Neural cell (in vitro differentiated cells): ENCODE data around the gene SERINC2. TPM values are rescaled to one million over a fixed set of nuclear protein-coding genes. Genes with fewer than 3 reads are reported as not detected.

Experiments
- H2AFZ ChIP-seq: fragments of 200-600, 300-800 bp; sonication (generic), shearing (Covaris generic); 2 replicates; pipeline ENCODE4 v1.6.0; 2014; ENCODE audit warnings: low read depth, mild to moderate bottlenecking, antibody characterized with exemption, low read length, moderate library complexity
- H3F3A ChIP-seq: fragments of 200-600 bp; shearing (Covaris generic); 2 replicates; pipeline ENCODE4 v1.6.1; 2016; ENCODE audit warnings: mild to moderate bottlenecking, moderate library complexity, mixed read lengths, antibody characterized with exemption, low read length; ENCODE audit not compliant: insufficient read depth, poor library complexity, severe bottlenecking
- H3K27ac ChIP-seq: fragments of 200-600, 300-800 bp; sonication (generic), shearing (Covaris generic); 2 replicates; pipeline ENCODE4 v1.5.1; 2014; ENCODE audit warnings: mild to moderate bottlenecking, low read length, moderate library complexity
- H3K27me3 ChIP-seq: fragments of 300-800, 200-600 bp; sonication (generic), shearing (Covaris generic); 2 replicates; pipeline ENCODE4 v1.6.0; 2014; ENCODE audit warnings: mild to moderate bottlenecking, low read depth, low read length, moderate library complexity; ENCODE audit not compliant: insufficient read depth
- H3K36me3 ChIP-seq: fragments of 300-800, 200-600 bp; sonication (generic), shearing (Covaris generic); 2 replicates; pipeline ENCODE4 v1.5.1; 2014; ENCODE audit warnings: mild to moderate bottlenecking, antibody characterized with exemption, low read length, moderate library complexity; ENCODE audit not compliant: insufficient read depth
- H3K4me2 ChIP-seq: fragments of 300-800, 200-600 bp; sonication (generic), shearing (Covaris generic); 2 replicates; pipeline ENCODE4 v1.6.0; 2014; ENCODE audit warnings: mild to moderate bottlenecking, low read length
- H3K4me3 ChIP-seq: fragments of 300-800, 200-600 bp; sonication (generic), shearing (Covaris generic); 2 replicates; pipeline ENCODE4 v1.5.1; 2014; ENCODE audit warnings: mild to moderate bottlenecking, low read length, moderate library complexity
- H3K79me2 ChIP-seq: fragments of 200-600 bp; shearing (Covaris generic); replicated peaks from 2 replicates; pipeline ENCODE4 v1.6.0; 2014; ENCODE audit warnings: mild to moderate bottlenecking, low read length, moderate library complexity; ENCODE audit not compliant: insufficient read depth
- H3K9ac ChIP-seq: fragments of 300-800, 200-600 bp; sonication (generic), shearing (Covaris generic); 2 replicates; pipeline ENCODE4 v1.6.1; 2016; ENCODE audit warnings: mild to moderate bottlenecking, low read length, mixed read lengths
- H3K9me2 ChIP-seq: fragments of 200-600 bp; shearing (Covaris generic); 2 replicates; pipeline ENCODE4 v1.6.1; 2016; ENCODE audit warnings: mild to moderate bottlenecking, low read length, mixed read lengths; ENCODE audit not compliant: insufficient read depth
- H3K9me3 ChIP-seq: fragments of 200-600, 300-800 bp; sonication (generic), shearing (Covaris generic); 2 replicates; pipeline ENCODE4 v1.6.1; 2016; ENCODE audit warnings: mild to moderate bottlenecking, mixed run types, low read length, moderate library complexity, mixed read lengths
- H4K20me1 ChIP-seq: fragments of 200-600 bp; shearing (Covaris generic); 2 replicates; pipeline ENCODE4 v1.6.1; 2016; ENCODE audit warnings: mild to moderate bottlenecking, mixed run types; ENCODE audit not compliant: insufficient read depth
- EP300 ChIP-seq: fragments of 450-650 bp; conservative IDR thresholded peaks from 2 replicates; pipeline ENCODE4 v1.6.1; 2014; ENCODE audit warnings: antibody characterized with exemption, mild to moderate bottlenecking, moderate library complexity; ENCODE audit not compliant: poor library complexity, severe bottlenecking
- EZH2 ChIP-seq: fragments of 200-600, 300-800 bp; shearing (Covaris generic), sonication (generic); IDR thresholded peaks from 2 replicates; pipeline ENCODE4 v1.6.1; 2014; ENCODE audit warnings: antibody characterized with exemption, low read length, borderline replicate concordance, mild to moderate bottlenecking; ENCODE audit not compliant: insufficient read depth, poor library complexity, severe bottlenecking
- MXI1 ChIP-seq: fragments of 450-650 bp; conservative IDR thresholded peaks from 2 replicates; pipeline ENCODE4 v1.6.1; 2014; ENCODE audit warnings: antibody characterized with exemption, mild to moderate bottlenecking; ENCODE audit not compliant: poor library complexity, severe bottlenecking
- POLR2AphosphoS5 ChIP-seq: IDR thresholded peaks from 2 replicates; pipeline ENCODE4 v1.6.1; 2012
- RAD21 ChIP-seq: fragments of 450-650 bp; conservative IDR thresholded peaks from 2 replicates; pipeline ENCODE4 v1.6.1; 2014; ENCODE audit warnings: antibody characterized with exemption, mild to moderate bottlenecking, moderate library complexity
- SMC3 ChIP-seq: fragments of 450-650 bp; conservative IDR thresholded peaks from 2 replicates; pipeline ENCODE4 v1.6.1; 2014; ENCODE audit warnings: antibody characterized with exemption, mild to moderate bottlenecking, moderate library complexity; ENCODE audit not compliant: poor library complexity
- TAF1 ChIP-seq: IDR thresholded peaks from 2 replicates; pipeline ENCODE4 v1.6.1; 2012; ENCODE audit warnings: low read depth
- polyA plus RNA-seq: library from polyadenylated mRNA; depleted of rRNA; stranded (reverse); fragments of >200 nt; gene quantifications from 2 replicates; pipeline ENCODE4 v1.2.3, GENCODE V29; 2014
- TF ChIP-seq, protein P1 (sequence below): fragments of 450-650 bp; IDR thresholded peaks from 2 replicates; pipeline ENCODE4 v1.5.1; 2014; ENCODE audit warnings: antibody characterized with exemption, mild to moderate bottlenecking, moderate library complexity; ENCODE audit not compliant: poor library complexity, severe bottlenecking
- TF ChIP-seq, protein P2 (sequence below): IDR thresholded peaks from 2 replicates; pipeline ENCODE4 v1.6.1; 2012; ENCODE audit warnings: borderline replicate concordance

SERINC2 gene
- polyA plus RNA-seq, 1 donor from 2014 or later = 8.6 TPM

GRCh38 chr1:31396633-31397351 is 16.2 kb upstream of the SERINC2 start:
- no peaks in the 10 kb centered on the region for H4K20me1 ChIP-seq
- H3K9ac ChIP-seq = no peak overlapping the region
- no peaks in the 10 kb centered on the region for H3K9me2 ChIP-seq
- no peak overlapping the region for H3K4me2 ChIP-seq
- no peaks in the 10 kb centered on the region for H3K36me3 ChIP-seq
- H3K4me3 ChIP-seq = no peak overlapping the region
- no peak overlapping the region for H3K27ac ChIP-seq
- H3K79me2 ChIP-seq = no peaks in the 10 kb centered on the region
- no peaks in the 10 kb centered on the region for H3K27me3 ChIP-seq
- no peak overlapping the region for H2AFZ ChIP-seq
- H3K9me3 ChIP-seq = no peaks in the 10 kb centered on the region
- TF ChIP-seq, protein P1, sequence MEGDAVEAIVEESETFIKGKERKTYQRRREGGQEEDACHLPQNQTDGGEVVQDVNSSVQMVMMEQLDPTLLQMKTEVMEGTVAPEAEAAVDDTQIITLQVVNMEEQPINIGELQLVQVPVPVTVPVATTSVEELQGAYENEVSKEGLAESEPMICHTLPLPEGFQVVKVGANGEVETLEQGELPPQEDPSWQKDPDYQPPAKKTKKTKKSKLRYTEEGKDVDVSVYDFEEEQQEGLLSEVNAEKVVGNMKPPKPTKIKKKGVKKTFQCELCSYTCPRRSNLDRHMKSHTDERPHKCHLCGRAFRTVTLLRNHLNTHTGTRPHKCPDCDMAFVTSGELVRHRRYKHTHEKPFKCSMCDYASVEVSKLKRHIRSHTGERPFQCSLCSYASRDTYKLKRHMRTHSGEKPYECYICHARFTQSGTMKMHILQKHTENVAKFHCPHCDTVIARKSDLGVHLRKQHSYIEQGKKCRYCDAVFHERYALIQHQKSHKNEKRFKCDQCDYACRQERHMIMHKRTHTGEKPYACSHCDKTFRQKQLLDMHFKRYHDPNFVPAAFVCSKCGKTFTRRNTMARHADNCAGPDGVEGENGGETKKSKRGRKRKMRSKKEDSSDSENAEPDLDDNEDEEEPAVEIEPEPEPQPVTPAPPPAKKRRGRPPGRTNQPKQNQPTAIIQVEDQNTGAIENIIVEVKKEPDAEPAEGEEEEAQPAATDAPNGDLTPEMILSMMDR = peak; percentile 19
- TF ChIP-seq EZH2 (no peak), MXI1 (no peak), RAD21 (no peak), TAF1 (no peak), SMC3 (peak; percentile 15)
- TF ChIP-seq, protein P2, sequence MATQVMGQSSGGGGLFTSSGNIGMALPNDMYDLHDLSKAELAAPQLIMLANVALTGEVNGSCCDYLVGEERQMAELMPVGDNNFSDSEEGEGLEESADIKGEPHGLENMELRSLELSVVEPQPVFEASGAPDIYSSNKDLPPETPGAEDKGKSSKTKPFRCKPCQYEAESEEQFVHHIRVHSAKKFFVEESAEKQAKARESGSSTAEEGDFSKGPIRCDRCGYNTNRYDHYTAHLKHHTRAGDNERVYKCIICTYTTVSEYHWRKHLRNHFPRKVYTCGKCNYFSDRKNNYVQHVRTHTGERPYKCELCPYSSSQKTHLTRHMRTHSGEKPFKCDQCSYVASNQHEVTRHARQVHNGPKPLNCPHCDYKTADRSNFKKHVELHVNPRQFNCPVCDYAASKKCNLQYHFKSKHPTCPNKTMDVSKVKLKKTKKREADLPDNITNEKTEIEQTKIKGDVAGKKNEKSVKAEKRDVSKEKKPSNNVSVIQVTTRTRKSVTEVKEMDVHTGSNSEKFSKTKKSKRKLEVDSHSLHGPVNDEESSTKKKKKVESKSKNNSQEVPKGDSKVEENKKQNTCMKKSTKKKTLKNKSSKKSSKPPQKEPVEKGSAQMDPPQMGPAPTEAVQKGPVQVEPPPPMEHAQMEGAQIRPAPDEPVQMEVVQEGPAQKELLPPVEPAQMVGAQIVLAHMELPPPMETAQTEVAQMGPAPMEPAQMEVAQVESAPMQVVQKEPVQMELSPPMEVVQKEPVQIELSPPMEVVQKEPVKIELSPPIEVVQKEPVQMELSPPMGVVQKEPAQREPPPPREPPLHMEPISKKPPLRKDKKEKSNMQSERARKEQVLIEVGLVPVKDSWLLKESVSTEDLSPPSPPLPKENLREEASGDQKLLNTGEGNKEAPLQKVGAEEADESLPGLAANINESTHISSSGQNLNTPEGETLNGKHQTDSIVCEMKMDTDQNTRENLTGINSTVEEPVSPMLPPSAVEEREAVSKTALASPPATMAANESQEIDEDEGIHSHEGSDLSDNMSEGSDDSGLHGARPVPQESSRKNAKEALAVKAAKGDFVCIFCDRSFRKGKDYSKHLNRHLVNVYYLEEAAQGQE = no peak
- no peaks in the 10 kb centered on the region for H3F3A ChIP-seq

DNA sequence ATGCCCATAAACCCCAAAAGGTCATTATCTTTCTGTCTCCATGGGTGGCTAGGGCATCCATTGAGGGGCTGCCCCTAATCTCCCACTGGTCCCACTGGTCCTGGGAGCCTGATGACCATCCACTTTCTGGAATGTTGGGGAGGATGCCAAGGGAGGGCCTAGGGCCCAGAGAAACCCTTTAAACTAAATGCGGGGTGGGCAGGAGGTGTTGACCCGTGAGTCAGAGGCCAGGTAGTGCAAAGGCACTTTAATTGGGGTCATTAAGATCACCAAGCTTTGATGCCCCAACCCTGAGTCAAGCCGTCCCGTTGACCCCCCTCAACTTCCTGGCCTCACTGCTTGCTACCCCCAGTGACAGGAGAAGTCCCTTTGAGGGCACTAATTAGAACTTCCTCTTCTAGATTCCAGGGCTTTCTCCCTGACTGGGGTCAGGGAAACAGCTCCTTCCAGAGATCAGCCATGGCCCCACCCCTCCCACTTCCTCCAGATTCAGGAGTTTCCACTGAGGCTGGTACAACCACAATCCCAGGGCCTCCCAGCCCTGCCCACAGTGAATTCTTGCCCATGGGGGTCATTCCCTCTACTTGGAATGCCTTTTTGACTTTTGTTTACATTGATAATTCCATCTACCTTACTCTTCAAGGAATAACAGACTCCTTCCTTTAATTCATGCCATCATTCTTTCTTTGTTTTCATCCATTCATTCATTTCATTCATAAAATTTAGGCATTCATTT is 15.5 kb upstream of the SERINC2 start:
- Histone ChIP-seq H4K20me1 (no peaks in the 10 kb centered on the region), H3K27ac (no peak overlapping the region), H3F3A (no peaks in the 10 kb centered on the region), H3K9ac (no peak overlapping the region), H3K36me3 (no peaks in the 10 kb centered on the region), H3K4me3 (no peak overlapping the region), H2AFZ (no peak overlapping the region), H3K4me2 (no peak overlapping the region), H3K9me3 (no peaks in the 10 kb centered on the region), H3K9me2 (no peaks in the 10 kb centered on the region), H3K27me3 (no peaks in the 10 kb centered on the region), H3K79me2 (no peaks in the 10 kb centered on the region)
- TF ChIP-seq SMC3 = no peak
- no peak for TF ChIP-seq MXI1
- no peak for TF ChIP-seq TAF1
- TF ChIP-seq, protein P1 = no peak
- no peak for TF ChIP-seq RAD21
- TF ChIP-seq EZH2 = no peak
- no peak for TF ChIP-seq POLR2AphosphoS5
- TF ChIP-seq, protein P2 = no peak
- TF ChIP-seq EP300 = no peak
